GM12878 (cell line): Measurements from ENCODE around the gene ARHGAP12. TPM values are rescaled to one million over a fixed set of nuclear protein-coding genes. Genes with fewer than 3 reads are reported as not detected.

Source experiments
- GABPA ChIP-seq: IDR thresholded peaks from 2 replicates; pipeline ENCODE4 v1.6.1; 2014; ENCODE audit warnings: antibody characterized with exemption, low read depth, mild to moderate bottlenecking, inconsistent platforms
- MYB ChIP-seq: fragments of 150-350 bp; IDR thresholded peaks from 2 replicates; pipeline ENCODE4 v1.6.1; 2014; ENCODE audit warnings: mild to moderate bottlenecking, low read depth, low read length, borderline replicate concordance
- POLR2AphosphoS2 ChIP-seq: IDR thresholded peaks from 2 replicates; pipeline ENCODE4 v1.6.1; 2011; ENCODE audit warnings: low read depth, mild to moderate bottlenecking, low read length, improper control_type of control experiment, moderate library complexity
- RUNX3 ChIP-seq: IDR thresholded peaks from 2 replicates; pipeline ENCODE4 v1.6.1; 2012; ENCODE audit warnings: low read length, inconsistent platforms
- TAF1 ChIP-seq: IDR thresholded peaks from 2 replicates; pipeline ENCODE4 v1.6.1; 2011; ENCODE audit warnings: mild to moderate bottlenecking, low read depth, low read length, borderline replicate concordance
- YY1 ChIP-seq: IDR thresholded peaks from 2 replicates; pipeline ENCODE4 v1.6.1; 2011; ENCODE audit warnings: low read depth, mild to moderate bottlenecking, low read length
- polyA plus RNA-seq, 11 experiments: library from polyadenylated mRNA; depleted of rRNA in 4 of 11; unstranded in 6 of 11; stranded (reverse) in 5 of 11; fragments of >200 nt; fragmentation: Nextera tagmentation in 4 of 11; fragmentation: Illumina TruSeq in 1 of 11; extraction: Ambion mirVana in 4 of 11; extraction: Trizol in 1 of 11; gene quantifications; 1 replicate in 1 of 11; 2 replicates in 10 of 11; pipeline versions ENCODE4 v1.2.1 to v1.2.3, GENCODE V29; 2011 to 2016; ENCODE audit warnings: inconsistent platforms in 2 of 11, missing spikeins in 2 of 11, low read depth in 1 of 11
- total RNA-seq, 4 experiments: library from RNA; depleted of rRNA in 3 of 4; stranded (reverse); fragments of >200 nt in 3 of 4; fragmentation: Illumina TruSeq in 1 of 4; extraction: Trizol in 1 of 4; gene quantifications; 2 replicates each; pipeline versions ENCODE4 v1.2.1 to v1.2.3, GENCODE V29; 2013 to 2021
- TF ChIP-seq, protein P1 (sequence below): fragments of 450-650 bp; IDR thresholded peaks from 2 replicates; pipeline ENCODE4 v1.6.1; 2017; ENCODE audit warnings: mild to moderate bottlenecking
- TF ChIP-seq, protein P2 (sequence below): IDR thresholded peaks from 2 replicates; pipeline ENCODE4 v1.6.1; 2011; ENCODE audit warnings: borderline replicate concordance, low read depth, mild to moderate bottlenecking, moderate library complexity, mixed read lengths, low read length; ENCODE audit not compliant: insufficient read depth; ENCODE audit errors: extremely low read length
- TF ChIP-seq, protein P3 (sequence below): fragments of 450-650 bp; IDR thresholded peaks from 2 replicates; pipeline ENCODE4 v1.6.1; 2017; ENCODE audit warnings: mild to moderate bottlenecking, moderate library complexity
- TF ChIP-seq, protein P4 (sequence below): IDR thresholded peaks from 2 replicates; pipeline ENCODE4 v1.6.1; 2011; ENCODE audit warnings: low read depth, low read length, improper control_type of control experiment, borderline replicate concordance

ARHGAP12 gene
- total and polyA plus RNA-seq, 10 of the 15 experiments (the other 5 are each of a cell fraction or from before 2014, with no cell fraction given): 5.4 to 15.6 (median 8.5) TPM

DNA sequence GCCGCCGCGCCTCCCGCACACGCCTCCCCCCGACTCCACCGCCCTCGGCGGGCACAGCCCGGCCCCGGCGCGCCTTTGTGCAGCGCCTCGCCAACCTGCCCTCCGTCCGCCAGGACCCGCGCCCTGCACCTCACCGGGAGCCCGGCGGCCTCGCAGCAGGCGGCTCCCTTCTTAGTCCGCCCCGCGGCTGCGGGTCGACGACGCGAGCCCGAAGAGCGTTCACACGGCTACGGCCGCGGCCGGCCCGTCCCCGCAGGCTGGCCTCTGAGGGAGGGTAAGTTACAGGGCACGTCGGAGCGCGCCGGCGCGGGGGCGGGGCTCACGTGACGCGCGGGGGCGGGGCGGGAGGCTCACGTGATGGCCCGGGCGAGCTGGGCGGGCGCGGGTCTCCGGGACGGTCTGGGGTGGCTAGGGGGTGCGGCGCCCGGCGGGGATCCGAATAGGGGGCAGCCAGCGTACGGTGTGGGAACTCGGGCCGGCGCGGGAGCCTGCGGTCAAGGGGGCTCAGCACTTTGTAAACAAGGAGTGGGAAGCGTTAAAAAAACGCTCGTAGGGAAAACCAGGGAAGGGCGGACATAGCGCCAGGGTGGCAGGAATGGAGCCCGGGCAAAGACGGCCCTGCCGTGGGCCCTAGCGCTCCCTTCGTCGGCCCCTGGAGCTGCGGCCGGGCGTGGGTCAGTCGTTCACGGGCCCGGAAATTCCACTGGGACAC, at the start of gene ARHGAP12 (continued):
- TF ChIP-seq, protein P1, sequence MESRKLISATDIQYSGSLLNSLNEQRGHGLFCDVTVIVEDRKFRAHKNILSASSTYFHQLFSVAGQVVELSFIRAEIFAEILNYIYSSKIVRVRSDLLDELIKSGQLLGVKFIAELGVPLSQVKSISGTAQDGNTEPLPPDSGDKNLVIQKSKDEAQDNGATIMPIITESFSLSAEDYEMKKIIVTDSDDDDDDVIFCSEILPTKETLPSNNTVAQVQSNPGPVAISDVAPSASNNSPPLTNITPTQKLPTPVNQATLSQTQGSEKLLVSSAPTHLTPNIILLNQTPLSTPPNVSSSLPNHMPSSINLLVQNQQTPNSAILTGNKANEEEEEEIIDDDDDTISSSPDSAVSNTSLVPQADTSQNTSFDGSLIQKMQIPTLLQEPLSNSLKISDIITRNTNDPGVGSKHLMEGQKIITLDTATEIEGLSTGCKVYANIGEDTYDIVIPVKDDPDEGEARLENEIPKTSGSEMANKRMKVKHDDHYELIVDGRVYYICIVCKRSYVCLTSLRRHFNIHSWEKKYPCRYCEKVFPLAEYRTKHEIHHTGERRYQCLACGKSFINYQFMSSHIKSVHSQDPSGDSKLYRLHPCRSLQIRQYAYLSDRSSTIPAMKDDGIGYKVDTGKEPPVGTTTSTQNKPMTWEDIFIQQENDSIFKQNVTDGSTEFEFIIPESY: no peak
- no peak for TF ChIP-seq MYB
- TF ChIP-seq, protein P2, sequence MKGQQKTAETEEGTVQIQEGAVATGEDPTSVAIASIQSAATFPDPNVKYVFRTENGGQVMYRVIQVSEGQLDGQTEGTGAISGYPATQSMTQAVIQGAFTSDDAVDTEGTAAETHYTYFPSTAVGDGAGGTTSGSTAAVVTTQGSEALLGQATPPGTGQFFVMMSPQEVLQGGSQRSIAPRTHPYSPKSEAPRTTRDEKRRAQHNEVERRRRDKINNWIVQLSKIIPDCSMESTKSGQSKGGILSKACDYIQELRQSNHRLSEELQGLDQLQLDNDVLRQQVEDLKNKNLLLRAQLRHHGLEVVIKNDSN: peak; percentile 90
- no peak for TF ChIP-seq TAF1
- TF ChIP-seq GABPA: no peak
- TF ChIP-seq, protein P3, sequence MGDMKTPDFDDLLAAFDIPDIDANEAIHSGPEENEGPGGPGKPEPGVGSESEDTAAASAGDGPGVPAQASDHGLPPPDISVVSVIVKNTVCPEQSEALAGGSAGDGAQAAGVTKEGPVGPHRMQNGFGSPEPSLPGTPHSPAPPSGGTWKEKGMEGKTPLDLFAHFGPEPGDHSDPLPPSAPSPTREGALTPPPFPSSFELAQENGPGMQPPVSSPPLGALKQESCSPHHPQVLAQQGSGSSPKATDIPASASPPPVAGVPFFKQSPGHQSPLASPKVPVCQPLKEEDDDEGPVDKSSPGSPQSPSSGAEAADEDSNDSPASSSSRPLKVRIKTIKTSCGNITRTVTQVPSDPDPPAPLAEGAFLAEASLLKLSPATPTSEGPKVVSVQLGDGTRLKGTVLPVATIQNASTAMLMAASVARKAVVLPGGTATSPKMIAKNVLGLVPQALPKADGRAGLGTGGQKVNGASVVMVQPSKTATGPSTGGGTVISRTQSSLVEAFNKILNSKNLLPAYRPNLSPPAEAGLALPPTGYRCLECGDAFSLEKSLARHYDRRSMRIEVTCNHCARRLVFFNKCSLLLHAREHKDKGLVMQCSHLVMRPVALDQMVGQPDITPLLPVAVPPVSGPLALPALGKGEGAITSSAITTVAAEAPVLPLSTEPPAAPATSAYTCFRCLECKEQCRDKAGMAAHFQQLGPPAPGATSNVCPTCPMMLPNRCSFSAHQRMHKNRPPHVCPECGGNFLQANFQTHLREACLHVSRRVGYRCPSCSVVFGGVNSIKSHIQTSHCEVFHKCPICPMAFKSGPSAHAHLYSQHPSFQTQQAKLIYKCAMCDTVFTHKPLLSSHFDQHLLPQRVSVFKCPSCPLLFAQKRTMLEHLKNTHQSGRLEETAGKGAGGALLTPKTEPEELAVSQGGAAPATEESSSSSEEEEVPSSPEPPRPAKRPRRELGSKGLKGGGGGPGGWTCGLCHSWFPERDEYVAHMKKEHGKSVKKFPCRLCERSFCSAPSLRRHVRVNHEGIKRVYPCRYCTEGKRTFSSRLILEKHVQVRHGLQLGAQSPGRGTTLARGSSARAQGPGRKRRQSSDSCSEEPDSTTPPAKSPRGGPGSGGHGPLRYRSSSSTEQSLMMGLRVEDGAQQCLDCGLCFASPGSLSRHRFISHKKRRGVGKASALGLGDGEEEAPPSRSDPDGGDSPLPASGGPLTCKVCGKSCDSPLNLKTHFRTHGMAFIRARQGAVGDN: 0 out of 2 replicates have a peak, but pooled peaks have one; percentile 61
- TF ChIP-seq, protein P4, sequence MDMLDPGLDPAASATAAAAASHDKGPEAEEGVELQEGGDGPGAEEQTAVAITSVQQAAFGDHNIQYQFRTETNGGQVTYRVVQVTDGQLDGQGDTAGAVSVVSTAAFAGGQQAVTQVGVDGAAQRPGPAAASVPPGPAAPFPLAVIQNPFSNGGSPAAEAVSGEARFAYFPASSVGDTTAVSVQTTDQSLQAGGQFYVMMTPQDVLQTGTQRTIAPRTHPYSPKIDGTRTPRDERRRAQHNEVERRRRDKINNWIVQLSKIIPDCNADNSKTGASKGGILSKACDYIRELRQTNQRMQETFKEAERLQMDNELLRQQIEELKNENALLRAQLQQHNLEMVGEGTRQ: peak; percentile 76
- 0 out of 2 replicates have a peak, but pooled peaks have one; percentile 43 for TF ChIP-seq POLR2AphosphoS2
- 0 out of 2 replicates have a peak, but pooled peaks have one; percentile 6 for TF ChIP-seq YY1
- TF ChIP-seq RUNX3: peak; percentile 6; the same call in 1 of the 2 replicates
